Measurements from ENCODE around the gene C9orf152. TPM values are rescaled to one million over a fixed set of nuclear protein-coding genes. Genes with fewer than 3 reads are reported as not detected.

The C9orf152 gene
- total RNA-seq, 2 donors from 2014 or later = 72.6 to 80.1 TPM

DNA sequence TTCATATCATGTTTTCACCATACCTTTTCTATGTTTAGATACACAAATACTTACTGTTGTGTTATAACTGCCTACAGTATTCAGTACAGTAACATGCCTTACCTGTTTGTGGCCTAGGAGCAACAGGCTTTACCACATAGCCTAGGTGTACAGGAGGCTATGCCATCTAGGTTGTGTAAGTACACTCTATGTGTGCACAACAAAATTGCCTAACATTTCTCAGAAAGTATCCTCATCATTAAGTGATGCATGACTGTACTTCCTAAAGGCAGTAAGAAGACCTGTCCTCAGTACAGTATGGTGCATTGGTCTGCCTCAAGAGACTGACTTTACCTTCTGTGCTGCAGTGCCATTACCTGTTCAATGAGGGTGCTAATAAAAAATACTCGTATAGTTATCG, 40.4 kb upstream of the C9orf152 start:
- DNase-seq = no peak
- Histone ChIP-seq H3K9ac (ENCODE audit: low read depth in 2 of 2, low read length in 2 of 2) (no peak overlapping the region), H3K27ac (no peak overlapping the region), H3K9me3 (no peaks in the 10 kb centered on the region), H3K27me3 (no peaks in the 10 kb centered on the region), H3K4me3 (no peak overlapping the region), H3K4me1 (no peaks in the 10 kb centered on the region), H3K36me3 (no peaks in the 10 kb centered on the region)
- intact Hi-C loops (cut with DNase I) = no loop called here
- TF ChIP-seq, protein P1, sequence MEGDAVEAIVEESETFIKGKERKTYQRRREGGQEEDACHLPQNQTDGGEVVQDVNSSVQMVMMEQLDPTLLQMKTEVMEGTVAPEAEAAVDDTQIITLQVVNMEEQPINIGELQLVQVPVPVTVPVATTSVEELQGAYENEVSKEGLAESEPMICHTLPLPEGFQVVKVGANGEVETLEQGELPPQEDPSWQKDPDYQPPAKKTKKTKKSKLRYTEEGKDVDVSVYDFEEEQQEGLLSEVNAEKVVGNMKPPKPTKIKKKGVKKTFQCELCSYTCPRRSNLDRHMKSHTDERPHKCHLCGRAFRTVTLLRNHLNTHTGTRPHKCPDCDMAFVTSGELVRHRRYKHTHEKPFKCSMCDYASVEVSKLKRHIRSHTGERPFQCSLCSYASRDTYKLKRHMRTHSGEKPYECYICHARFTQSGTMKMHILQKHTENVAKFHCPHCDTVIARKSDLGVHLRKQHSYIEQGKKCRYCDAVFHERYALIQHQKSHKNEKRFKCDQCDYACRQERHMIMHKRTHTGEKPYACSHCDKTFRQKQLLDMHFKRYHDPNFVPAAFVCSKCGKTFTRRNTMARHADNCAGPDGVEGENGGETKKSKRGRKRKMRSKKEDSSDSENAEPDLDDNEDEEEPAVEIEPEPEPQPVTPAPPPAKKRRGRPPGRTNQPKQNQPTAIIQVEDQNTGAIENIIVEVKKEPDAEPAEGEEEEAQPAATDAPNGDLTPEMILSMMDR (IDR thresholded peaks at IDR 0.05) = no peak

DNA sequence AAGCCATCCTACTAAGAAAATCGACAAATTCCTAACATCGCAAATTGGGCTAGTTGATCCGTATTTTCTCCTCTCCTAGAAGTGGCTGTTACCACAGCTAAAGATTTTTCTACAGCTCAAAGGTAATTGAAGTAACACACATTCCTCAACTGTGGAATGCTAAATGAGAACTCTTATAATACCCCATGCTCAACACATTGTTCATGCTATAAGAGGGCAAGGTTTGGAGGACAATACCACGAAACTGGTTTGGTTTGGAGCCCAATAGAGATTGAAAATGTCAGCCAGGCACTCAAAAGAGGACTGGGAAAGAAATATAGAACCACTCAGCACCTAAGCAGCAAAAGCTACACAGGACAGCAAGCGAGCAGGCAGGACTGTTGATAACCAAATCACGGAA, 38.3 kb upstream of the C9orf152 start:
- intact Hi-C loops (cut with DNase I) = no loop called here
- H3K36me3 ChIP-seq = no peaks in the 10 kb centered on the region
- DNase-seq = no peak
- no peak overlapping the region for H3K27ac ChIP-seq
- H3K4me3 ChIP-seq = no peak overlapping the region
- no peaks in the 10 kb centered on the region for H3K9me3 ChIP-seq
- no peaks in the 10 kb centered on the region for H3K4me1 ChIP-seq
- no peaks in the 10 kb centered on the region for H3K27me3 ChIP-seq
- TF ChIP-seq, protein P1 (IDR thresholded peaks at IDR 0.05) = no peak
- H3K9ac ChIP-seq (ENCODE audit: low read depth in 2 of 2, low read length in 2 of 2) = no peak overlapping the region

DNA sequence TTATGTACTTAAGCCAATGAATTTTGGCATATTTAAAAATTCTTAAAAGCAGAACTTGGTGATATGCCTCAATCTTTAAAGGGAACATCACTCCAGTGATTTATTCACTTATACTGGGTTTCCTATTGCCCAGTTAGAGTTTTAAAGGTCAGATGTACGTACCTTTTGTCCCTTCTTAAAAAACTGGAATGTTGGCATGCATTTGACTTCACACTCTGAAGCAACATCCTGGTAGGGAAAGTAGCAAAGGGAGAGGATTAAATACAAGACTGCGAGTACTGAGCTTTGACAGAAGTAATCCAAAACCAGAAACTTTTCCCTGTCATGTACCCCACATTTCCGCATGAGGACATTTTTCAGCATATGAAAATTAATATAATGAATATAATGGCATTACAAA, 36.7 kb upstream of the C9orf152 start:
- Histone ChIP-seq H3K9ac (ENCODE audit: low read depth in 2 of 2, low read length in 2 of 2) (no peak overlapping the region), H3K27ac (no peak overlapping the region), H3K36me3 (no peaks in the 10 kb centered on the region), H3K9me3 (no peaks in the 10 kb centered on the region), H3K27me3 (no peaks in the 10 kb centered on the region), H3K4me1 (no peaks in the 10 kb centered on the region), H3K4me3 (no peak overlapping the region)
- intact Hi-C loops (cut with DNase I) = no loop called here
- TF ChIP-seq, protein P1 (IDR thresholded peaks at IDR 0.05) = no peak
- no peak for DNase-seq

DNA sequence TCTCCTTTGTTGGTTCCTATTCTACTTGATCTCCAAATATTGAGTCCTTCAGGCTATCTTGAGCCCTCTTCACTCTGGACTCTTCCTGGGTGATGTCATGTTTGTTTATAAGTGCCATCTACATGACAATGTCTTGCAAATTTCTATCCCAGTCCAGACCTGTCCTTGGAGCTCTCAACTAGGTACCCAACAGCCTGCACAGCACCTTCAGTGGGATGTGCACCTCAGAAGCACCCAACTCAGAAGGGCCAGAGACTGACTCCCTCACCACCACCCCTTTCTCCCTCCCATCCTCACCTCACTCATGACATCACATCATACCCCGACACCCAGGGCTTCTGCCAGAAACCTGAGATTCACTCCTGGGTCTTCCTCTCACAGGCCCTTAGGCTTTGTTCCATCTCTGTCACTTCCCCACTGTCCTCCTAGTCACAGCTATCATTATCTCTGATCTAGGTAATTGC, 33.9 kb upstream of the C9orf152 start:
- Histone ChIP-seq H3K9ac (ENCODE audit: low read depth in 2 of 2, low read length in 2 of 2) (no peak overlapping the region), H3K4me1 (no peaks in the 10 kb centered on the region), H3K27me3 (no peaks in the 10 kb centered on the region), H3K4me3 (no peak overlapping the region), H3K9me3 (no peaks in the 10 kb centered on the region), H3K27ac (no peak overlapping the region), H3K36me3 (no peaks in the 10 kb centered on the region)
- intact Hi-C loops (cut with DNase I) = no loop called here
- TF ChIP-seq, protein P1 (IDR thresholded peaks at IDR 0.05) = no peak
- DNase-seq = no peak

DNA sequence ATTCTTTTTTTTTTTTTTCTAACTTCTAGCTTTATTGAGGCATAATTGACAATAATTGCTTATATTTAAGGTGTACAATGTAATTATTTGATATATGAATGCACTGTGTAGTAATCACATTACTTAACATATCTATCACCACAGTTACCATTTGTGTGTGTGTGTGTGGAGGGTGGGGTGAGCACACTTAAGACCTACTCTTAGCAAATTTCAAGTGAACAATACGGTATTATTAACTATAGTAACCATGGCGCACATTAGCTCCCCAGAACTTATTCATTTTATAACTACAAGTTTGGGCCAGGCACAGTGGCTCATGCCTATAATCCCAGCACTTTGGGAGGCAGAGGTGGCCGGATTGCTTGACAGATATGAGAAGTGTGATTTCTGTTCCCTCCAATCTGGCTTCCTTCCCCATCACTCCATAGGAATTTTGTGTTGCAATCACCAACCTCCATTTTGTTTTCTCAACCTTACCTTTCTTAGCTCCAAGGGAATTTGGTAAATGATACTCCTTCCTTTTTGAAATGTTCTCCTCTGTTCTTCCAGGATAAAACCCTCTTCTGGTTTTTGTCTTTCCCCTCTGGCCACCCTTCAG, 33.4 kb upstream of the C9orf152 start:
- Histone ChIP-seq H3K4me3 (no peak overlapping the region), H3K4me1 (no peaks in the 10 kb centered on the region), H3K27me3 (no peaks in the 10 kb centered on the region), H3K36me3 (no peaks in the 10 kb centered on the region), H3K9ac (ENCODE audit: low read depth in 2 of 2, low read length in 2 of 2) (no peak overlapping the region), H3K9me3 (no peaks in the 10 kb centered on the region), H3K27ac (no peak overlapping the region)
- DNase-seq = no peak
- intact Hi-C loops (cut with DNase I) = no loop called here
- TF ChIP-seq, protein P1 (IDR thresholded peaks at IDR 0.05) = no peak
